ENCODE data around the gene PRICKLE1. TPM values are rescaled to one million over a fixed set of nuclear protein-coding genes. Genes with fewer than 3 reads are reported as not detected.

The PRICKLE1 gene
- total RNA-seq, 1 experiment from 2014 or later: 20.1 TPM

- no peak for DNase-seq (ENCODE audit: low read depth, low spot score)
- Histone ChIP-seq H3K36me3 (ENCODE audit: control insufficient read depth, insufficient read depth, low read length) (no peaks in the 10 kb centered on the region), H3K9me3 (ENCODE audit: control insufficient read depth, insufficient read depth, low read depth, low read length) (no peaks in the 10 kb centered on the region), H3K27me3 (ENCODE audit: control insufficient read depth, insufficient read depth, low read length) (no peaks in the 10 kb centered on the region), H3K27ac (ENCODE audit: low read length) (no peak overlapping the region), H3K4me3 (ENCODE audit: low read depth in 2 of 2, low read length in 2 of 2) (no peak overlapping the region), H3K4me1 (ENCODE audit: control insufficient read depth, insufficient read depth, low read length) (peaks cover 7% of the 10 kb centered on the region; the same call in 1 of the 2 replicates)
- no TSS peak for BruUV-seq (replicated peaks)
- intact Hi-C loops (cut with micrococcal nuclease; ENCODE audit: unreplicated experiment) (no loop called here), in situ Hi-C loops (cut with HindIII; ENCODE audit: low pct_unique_long_range_greater_than_20kb, low sequenced_read_pairs) (no loop called here)
- POLR2A ChIA-PET: no interaction called here
- TF ChIP-seq SIN3A (IDR thresholded peaks at IDR 0.05; ENCODE audit: borderline replicate concordance, insufficient read depth, low read depth, low read length): no peak
- TF ChIP-seq TCF7L2 (IDR thresholded peaks at IDR 0.05; ENCODE audit: low read depth, low read length): no peak
- no peak for TF ChIP-seq REST (IDR thresholded peaks at IDR 0.05; ENCODE audit: insufficient read depth in 1 of 2, low read depth in 2 of 2, low read length in 1 of 2)
- no peak for TF ChIP-seq POLR2AphosphoS5 (IDR thresholded peaks at IDR 0.05; ENCODE audit: low read depth, low read length)
- no peak for TF ChIP-seq CTCF (IDR thresholded peaks at IDR 0.05)
- CTCF ChIA-PET: interaction anchor here (0.6 kb wide), 1 partner anchor 877 kb away, joined by 3 read pairs; no protein-coding TSS in a partner anchor
- ATAC-seq: no peak
Observed at GRCh38 chr12:42472376-42472775, 117.2 kb downstream of the PRICKLE1 start.

GRCh38 chr12:42469355-42470175 is 120.0 kb downstream of the PRICKLE1 start:
- ChIA-PET POLR2A (interaction anchor here (0.5 kb wide), 1 partner anchor 41 kb away, joined by 5 read pairs; no protein-coding TSS in a partner anchor), CTCF (no interaction called here)
- Histone ChIP-seq H3K27me3 (ENCODE audit: control insufficient read depth, insufficient read depth, low read length) (no peaks in the 10 kb centered on the region), H3K9me3 (ENCODE audit: control insufficient read depth, insufficient read depth, low read depth, low read length) (no peaks in the 10 kb centered on the region), H3K4me1 (ENCODE audit: control insufficient read depth, insufficient read depth, low read length) (peaks cover 7% of the 10 kb centered on the region; the same call in 1 of the 2 replicates), H3K36me3 (ENCODE audit: control insufficient read depth, insufficient read depth, low read length) (no peaks in the 10 kb centered on the region), H3K4me3 (ENCODE audit: low read depth in 2 of 2, low read length in 2 of 2) (no peak overlapping the region), H3K27ac (ENCODE audit: low read length) (no peak overlapping the region)
- TF ChIP-seq CTCF (IDR thresholded peaks at IDR 0.05) (no peak), POLR2AphosphoS5 (IDR thresholded peaks at IDR 0.05; ENCODE audit: low read depth, low read length) (no peak), SIN3A (IDR thresholded peaks at IDR 0.05; ENCODE audit: borderline replicate concordance, insufficient read depth, low read depth, low read length) (no peak), REST (IDR thresholded peaks at IDR 0.05; ENCODE audit: insufficient read depth in 1 of 2, low read depth in 2 of 2, low read length in 1 of 2) (no peak), TCF7L2 (IDR thresholded peaks at IDR 0.05; ENCODE audit: low read depth, low read length) (no peak)
- intact Hi-C loops (cut with micrococcal nuclease; ENCODE audit: unreplicated experiment) (no loop called here), in situ Hi-C loops (cut with HindIII; ENCODE audit: low pct_unique_long_range_greater_than_20kb, low sequenced_read_pairs) (no loop called here)
- DNase-seq (ENCODE audit: low read depth, low spot score) (no peak), ATAC-seq (peak; percentile 34; the same call in 1 of the 2 replicates)
- no TSS peak for BruUV-seq (replicated peaks)
